BE2C (cell line): Measurements from ENCODE around the gene FANCF.

Experiments
- DNase-seq: peaks from one replicate; pipeline ENCODE4 v3.0.0-alpha.2; 2020
- H3K27me3 ChIP-seq: fragments of 250-450 bp; sonication (Bioruptor Pico); 2 replicates; pipeline ENCODE4 v1.5.1; 2020; ENCODE audit warnings: mild to moderate bottlenecking
- H3K36me3 ChIP-seq: fragments of 250-450 bp; sonication (Bioruptor Pico); 2 replicates; pipeline ENCODE4 v1.5.1; 2020; ENCODE audit warnings: mild to moderate bottlenecking
- H3K4me1 ChIP-seq: fragments of 250-450 bp; sonication (Bioruptor Pico); 2 replicates; pipeline ENCODE4 v1.5.1; 2020
- H3K4me3 ChIP-seq: 2 replicates; pipeline ENCODE4 v1.5.1; 2011; ENCODE audit warnings: low read depth, low read length
- H3K9me3 ChIP-seq: fragments of 250-450 bp; sonication (Bioruptor Pico); 2 replicates; pipeline ENCODE4 v1.5.1; 2020
- TF ChIP-seq, protein P1 (sequence below): IDR thresholded peaks from 2 replicates; pipeline ENCODE4 v1.5.1; 2012; ENCODE audit warnings: mild to moderate bottlenecking, low read depth, low read length

The FANCF gene

DNA sequence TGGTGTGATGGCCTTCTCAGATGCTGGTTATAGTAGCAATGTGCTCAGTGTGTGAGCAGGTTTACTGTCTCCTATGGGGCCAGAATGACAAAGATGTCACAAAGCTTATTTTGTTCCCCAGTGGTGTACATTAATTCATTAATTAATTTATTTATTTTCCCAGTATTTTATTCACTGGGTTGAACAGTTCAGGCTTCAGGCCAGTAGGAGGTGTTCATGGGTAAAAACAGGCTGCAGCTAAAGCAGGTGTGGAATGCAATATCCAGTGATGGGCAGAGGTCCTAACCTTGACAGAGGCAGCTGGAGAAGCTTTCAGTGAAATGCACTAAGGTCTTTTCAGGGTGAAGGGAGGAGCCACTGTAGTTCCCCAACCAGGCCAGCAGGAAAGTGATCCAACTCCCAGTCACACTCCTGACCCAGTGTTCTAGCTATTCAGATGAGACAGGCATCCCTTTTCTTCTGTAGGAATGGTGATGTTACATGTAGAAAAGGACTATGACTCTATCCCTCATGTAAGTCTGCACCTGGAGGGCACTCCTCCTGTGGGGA is 7.8 kb upstream of the FANCF start:
- Histone ChIP-seq H3K27me3 (no peaks in the 10 kb centered on the region), H3K4me3 (no peak overlapping the region), H3K9me3 (no peaks in the 10 kb centered on the region), H3K36me3 (no peaks in the 10 kb centered on the region), H3K4me1 (peaks cover 3% of the 10 kb centered on the region; the same call in 1 of the 2 replicates)
- TF ChIP-seq, protein P1, sequence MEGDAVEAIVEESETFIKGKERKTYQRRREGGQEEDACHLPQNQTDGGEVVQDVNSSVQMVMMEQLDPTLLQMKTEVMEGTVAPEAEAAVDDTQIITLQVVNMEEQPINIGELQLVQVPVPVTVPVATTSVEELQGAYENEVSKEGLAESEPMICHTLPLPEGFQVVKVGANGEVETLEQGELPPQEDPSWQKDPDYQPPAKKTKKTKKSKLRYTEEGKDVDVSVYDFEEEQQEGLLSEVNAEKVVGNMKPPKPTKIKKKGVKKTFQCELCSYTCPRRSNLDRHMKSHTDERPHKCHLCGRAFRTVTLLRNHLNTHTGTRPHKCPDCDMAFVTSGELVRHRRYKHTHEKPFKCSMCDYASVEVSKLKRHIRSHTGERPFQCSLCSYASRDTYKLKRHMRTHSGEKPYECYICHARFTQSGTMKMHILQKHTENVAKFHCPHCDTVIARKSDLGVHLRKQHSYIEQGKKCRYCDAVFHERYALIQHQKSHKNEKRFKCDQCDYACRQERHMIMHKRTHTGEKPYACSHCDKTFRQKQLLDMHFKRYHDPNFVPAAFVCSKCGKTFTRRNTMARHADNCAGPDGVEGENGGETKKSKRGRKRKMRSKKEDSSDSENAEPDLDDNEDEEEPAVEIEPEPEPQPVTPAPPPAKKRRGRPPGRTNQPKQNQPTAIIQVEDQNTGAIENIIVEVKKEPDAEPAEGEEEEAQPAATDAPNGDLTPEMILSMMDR, result no peak
- DNase-seq, result no peak

DNA sequence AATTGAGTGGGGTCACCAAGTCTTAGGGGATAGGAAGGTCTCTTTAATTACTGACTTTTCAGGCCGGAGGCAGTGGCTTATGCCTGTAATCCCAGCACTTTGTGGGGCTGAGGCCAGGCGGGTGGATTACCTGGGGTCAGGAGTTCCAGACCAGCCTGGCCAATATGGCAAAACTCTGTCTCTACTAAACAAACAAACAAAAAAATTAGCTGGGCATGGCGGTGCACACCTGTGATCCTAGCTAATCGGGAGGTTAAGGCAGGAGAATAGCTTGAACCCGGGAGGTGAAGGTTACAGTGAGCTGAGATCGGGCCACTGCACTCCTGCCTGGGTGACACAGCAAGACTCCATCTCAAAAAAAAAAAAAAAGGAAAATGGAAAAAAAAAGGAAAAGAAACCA is 1.8 kb upstream of the FANCF start:
- no peak for DNase-seq
- no peaks in the 10 kb centered on the region for H3K9me3 ChIP-seq
- H3K36me3 ChIP-seq, result no peaks in the 10 kb centered on the region
- no peaks in the 10 kb centered on the region for H3K27me3 ChIP-seq
- H3K4me1 ChIP-seq, result no peaks in the 10 kb centered on the region
- TF ChIP-seq, protein P1, result no peak
- no peak overlapping the region for H3K4me3 ChIP-seq

DNA sequence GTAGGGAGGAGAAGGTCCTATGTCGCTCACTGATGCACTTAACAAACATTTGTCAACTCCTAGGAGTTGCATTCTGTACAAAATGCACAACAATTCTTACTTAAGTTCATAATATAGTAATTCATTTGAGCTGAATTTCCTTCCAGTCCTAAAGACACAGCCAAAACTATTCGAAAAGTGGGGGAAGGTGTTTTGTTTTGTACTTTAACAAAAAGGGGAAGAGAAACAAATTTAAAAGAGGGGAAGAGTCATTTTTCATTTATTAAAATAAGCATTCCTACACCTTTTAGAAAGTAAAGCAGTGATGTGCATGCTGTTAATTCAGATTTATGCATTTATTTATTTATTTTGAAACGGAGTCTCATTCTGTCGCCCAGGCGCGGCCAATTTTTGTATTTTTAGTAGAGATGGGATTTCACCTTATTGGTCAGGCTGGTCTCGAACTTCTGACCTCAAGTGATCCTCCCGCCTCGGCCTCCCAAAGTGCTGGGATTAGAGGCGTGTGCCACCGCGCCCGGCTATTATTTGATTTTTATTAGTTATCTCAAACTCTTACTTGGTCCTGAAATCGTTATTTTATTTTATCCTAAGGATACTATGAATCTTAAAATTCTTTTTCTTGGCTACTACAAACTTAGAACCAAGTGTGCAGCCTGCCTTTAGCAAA is 1.1 kb upstream of the FANCF start:
- no peaks in the 10 kb centered on the region for H3K27me3 ChIP-seq
- H3K36me3 ChIP-seq, result no peaks in the 10 kb centered on the region
- H3K9me3 ChIP-seq, result no peaks in the 10 kb centered on the region
- TF ChIP-seq, protein P1, result no peak
- no peak for DNase-seq
- no peaks in the 10 kb centered on the region for H3K4me1 ChIP-seq
- no peak overlapping the region for H3K4me3 ChIP-seq

DNA sequence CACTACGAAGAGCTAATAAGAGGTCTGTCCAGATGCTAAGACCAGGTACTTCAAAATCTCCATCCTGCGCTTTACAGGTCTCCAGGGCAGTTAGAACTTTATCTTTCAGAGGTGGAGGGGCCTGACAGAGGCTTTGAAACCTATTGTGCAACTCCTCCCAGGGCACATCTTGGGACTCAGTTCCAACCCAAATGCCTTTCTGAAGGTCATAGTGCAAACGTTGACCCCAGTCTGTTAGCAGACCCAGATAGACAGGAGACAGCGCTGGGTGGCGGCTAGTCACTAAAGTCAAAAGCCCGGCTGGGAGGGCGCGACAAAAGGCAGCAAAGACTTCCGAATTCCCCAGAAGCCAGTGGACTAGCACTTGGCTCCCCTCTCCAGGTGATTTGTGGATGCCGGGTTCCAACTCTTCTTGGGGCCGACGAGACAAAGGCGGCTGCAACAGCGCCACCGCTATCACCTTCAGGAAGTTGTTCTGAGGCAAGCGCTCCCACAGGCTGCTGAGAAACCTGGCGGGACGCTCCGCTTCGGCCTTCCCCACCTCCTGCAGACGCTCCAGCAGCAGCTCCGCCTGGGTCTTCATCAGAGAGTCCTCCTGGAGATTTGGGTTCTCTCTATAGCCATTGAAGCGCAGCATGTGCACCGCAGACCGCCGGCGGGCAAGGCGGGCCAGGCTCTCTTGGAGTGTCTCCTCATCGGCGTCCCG is 728 bp downstream of the FANCF start:
- no peaks in the 10 kb centered on the region for H3K36me3 ChIP-seq
- H3K27me3 ChIP-seq, result no peaks in the 10 kb centered on the region
- peak; percentile 56 for DNase-seq
- TF ChIP-seq, protein P1, result peak; percentile 47
- H3K4me3 ChIP-seq, result peak overlapping the region; percentile 74
- H3K4me1 ChIP-seq, result no peaks in the 10 kb centered on the region
- no peaks in the 10 kb centered on the region for H3K9me3 ChIP-seq

DNA sequence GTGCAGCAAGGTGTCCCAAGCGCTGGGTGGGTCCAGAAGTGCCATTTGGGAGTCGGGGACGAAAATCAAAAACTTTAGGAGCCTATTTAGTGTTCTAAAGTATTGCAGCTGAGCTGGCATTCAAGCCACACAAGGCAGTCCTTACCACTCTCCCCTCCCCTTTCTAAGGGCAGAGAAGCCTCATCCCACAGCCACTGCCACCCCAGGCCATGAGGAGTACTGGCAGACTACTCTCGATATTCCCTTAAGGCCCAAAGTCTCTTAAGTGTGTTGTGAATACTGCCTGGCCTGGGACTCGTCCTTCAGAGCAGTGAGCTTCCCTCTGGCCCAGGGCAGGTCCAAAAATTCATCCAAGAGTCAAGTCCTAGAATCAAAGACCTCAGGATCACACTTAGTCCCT is 7.8 kb downstream of the FANCF start:
- no peaks in the 10 kb centered on the region for H3K36me3 ChIP-seq
- no peak overlapping the region for H3K4me3 ChIP-seq
- DNase-seq, result no peak
- H3K27me3 ChIP-seq, result no peaks in the 10 kb centered on the region
- H3K4me1 ChIP-seq, result no peaks in the 10 kb centered on the region
- no peaks in the 10 kb centered on the region for H3K9me3 ChIP-seq
- TF ChIP-seq, protein P1, result no peak

DNA sequence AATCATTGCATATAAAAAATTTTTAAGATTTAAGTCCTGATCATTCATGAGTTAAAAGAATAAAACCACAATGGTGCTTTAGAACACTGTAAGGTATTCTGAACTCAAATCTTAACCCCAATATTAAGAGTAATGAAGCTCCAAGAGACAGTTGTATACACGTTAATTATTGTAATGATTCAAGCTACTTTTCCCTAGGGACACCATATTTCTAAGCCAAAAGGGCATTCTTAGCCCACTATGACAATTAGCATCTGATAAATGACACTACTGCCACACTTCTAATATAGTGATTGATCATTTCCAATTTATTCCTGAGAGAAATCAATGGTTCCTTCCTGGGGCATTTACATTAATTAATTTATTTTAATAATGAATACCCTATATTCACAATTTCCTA is 21.7 kb downstream of the FANCF start:
- DNase-seq, result no peak
- Histone ChIP-seq H3K9me3 (no peaks in the 10 kb centered on the region), H3K4me3 (no peak overlapping the region), H3K36me3 (no peaks in the 10 kb centered on the region), H3K4me1 (no peaks in the 10 kb centered on the region), H3K27me3 (no peaks in the 10 kb centered on the region)
- TF ChIP-seq, protein P1, result no peak
